ENCODE results near the gene PLA2G2C.

Gene PLA2G2C

DNA sequence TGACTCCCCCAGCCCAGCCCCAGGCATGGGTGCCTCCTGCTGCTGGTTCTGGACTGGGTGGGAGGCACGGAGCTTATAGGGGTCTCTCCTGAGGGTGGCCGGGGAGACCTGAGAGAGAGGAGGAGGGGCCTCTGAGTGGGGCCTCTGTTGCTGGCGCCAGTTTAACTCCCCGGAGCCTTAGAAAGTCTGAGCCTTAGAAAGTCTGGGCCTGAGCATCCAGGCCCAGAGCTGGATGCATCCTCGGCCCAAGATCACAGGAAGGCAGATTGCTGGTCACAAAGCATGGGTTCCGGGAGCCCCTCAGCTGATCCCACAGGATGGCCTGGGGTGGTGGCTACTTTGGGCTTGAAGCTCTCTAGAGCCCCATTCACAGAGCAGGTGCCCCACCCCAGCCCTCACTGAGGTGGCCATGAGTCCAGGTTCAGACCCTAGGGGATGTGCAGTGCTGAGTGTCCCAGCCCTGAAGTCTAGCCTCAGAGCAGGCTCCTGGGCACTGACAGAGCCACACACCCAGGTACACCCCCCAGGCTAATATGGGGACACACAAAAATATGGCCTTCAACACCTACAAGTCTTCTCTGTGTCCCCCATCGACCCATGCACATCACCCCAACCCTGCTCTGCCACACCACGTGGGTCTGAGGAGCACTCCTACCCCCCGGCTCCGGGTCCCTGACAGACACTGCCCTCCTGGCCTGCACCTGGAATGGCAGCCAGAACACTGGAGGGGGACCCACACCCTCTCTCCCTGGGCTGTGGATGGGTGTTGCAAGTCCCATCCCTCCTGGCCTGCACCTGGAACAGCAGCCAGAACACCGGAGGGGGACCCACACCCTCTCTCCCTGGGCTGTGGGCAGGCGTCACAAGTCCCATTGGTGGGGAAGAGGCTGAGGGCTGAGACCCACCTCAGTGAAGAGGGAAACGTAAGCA, 37.5 kb downstream of the PLA2G2C start:
- POLR2A ChIA-PET = no interaction called here
- TF ChIP-seq SP1 (IDR thresholded peaks at IDR 0.05) = no peak
- TF ChIP-seq L3MBTL2 (conservative IDR thresholded peaks at IDR 0.05) = no peak
- TF ChIP-seq HDGF (IDR thresholded peaks at IDR 0.05; ENCODE audit: borderline replicate concordance) = no peak
- TF ChIP-seq ARNT (IDR thresholded peaks at IDR 0.05) = no peak
- TF ChIP-seq NFRKB (IDR thresholded peaks at IDR 0.05) = no peak
- no peak for TF ChIP-seq ELF4 (IDR thresholded peaks at IDR 0.05)
- TF ChIP-seq FOXM1 (IDR thresholded peaks at IDR 0.05; ENCODE audit: borderline replicate concordance) = no peak
- no peak for TF ChIP-seq FOXK2 (IDR thresholded peaks at IDR 0.05)
- TF ChIP-seq ZNF384 (IDR thresholded peaks at IDR 0.05) = no peak
- no peak for TF ChIP-seq LEF1 (IDR thresholded peaks at IDR 0.05; ENCODE audit: borderline replicate concordance)
- no peak for TF ChIP-seq BHLHE40 (IDR thresholded peaks at IDR 0.05; ENCODE audit: borderline replicate concordance)
- no peak for TF ChIP-seq TARDBP (IDR thresholded peaks at IDR 0.05)
- CTCF ChIA-PET = no interaction called here
- no peak for DNase-seq (ENCODE audit: extremely low spot score)

DNA sequence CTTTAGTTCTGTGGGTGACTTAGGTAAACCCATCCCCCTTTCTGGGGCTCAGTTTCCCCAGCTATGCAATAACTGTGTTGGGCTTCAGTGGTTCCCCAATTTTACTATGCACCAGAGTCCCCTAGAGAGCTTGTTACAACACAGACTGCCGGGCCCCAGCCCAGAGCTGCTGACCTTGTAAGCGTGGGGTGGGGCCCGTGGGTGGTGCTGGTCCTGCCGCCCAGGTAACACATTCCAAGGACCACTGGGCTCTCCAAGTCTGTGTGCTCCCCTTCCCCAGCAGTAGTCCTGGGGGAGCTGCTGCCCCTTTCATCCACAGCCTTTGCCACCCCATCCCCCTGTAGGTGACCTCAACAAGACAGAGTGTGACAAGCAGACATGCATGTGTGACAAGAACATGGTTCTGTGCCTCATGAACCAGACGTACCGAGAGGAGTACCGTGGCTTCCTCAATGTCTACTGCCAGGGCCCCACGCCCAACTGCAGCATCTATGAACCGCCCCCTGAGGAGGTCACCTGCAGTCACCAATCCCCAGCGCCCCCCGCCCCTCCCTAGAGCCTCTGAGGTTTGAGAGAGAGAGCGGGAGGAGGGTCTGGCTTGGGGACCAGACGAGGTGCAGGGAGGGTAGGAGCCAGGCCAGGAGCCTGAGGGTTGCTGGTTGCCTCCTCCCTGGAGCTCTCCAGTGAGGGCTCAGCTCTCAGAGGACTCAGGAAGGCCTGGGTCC, 38.3 kb downstream of the PLA2G2C start:
- ChIA-PET POLR2A (no interaction called here), CTCF (no interaction called here)
- no peak for DNase-seq (ENCODE audit: extremely low spot score)
- no peak for TF ChIP-seq BHLHE40 (IDR thresholded peaks at IDR 0.05; ENCODE audit: borderline replicate concordance)
- no peak for TF ChIP-seq ZNF384 (IDR thresholded peaks at IDR 0.05)
- no peak for TF ChIP-seq ARNT (IDR thresholded peaks at IDR 0.05)
- TF ChIP-seq, protein P1, sequence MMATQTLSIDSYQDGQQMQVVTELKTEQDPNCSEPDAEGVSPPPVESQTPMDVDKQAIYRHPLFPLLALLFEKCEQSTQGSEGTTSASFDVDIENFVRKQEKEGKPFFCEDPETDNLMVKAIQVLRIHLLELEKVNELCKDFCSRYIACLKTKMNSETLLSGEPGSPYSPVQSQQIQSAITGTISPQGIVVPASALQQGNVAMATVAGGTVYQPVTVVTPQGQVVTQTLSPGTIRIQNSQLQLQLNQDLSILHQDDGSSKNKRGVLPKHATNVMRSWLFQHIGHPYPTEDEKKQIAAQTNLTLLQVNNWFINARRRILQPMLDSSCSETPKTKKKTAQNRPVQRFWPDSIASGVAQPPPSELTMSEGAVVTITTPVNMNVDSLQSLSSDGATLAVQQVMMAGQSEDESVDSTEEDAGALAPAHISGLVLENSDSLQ (IDR thresholded peaks at IDR 0.05) = no peak
- no peak for TF ChIP-seq SP1 (IDR thresholded peaks at IDR 0.05)
- no peak for TF ChIP-seq TARDBP (IDR thresholded peaks at IDR 0.05)

DNA sequence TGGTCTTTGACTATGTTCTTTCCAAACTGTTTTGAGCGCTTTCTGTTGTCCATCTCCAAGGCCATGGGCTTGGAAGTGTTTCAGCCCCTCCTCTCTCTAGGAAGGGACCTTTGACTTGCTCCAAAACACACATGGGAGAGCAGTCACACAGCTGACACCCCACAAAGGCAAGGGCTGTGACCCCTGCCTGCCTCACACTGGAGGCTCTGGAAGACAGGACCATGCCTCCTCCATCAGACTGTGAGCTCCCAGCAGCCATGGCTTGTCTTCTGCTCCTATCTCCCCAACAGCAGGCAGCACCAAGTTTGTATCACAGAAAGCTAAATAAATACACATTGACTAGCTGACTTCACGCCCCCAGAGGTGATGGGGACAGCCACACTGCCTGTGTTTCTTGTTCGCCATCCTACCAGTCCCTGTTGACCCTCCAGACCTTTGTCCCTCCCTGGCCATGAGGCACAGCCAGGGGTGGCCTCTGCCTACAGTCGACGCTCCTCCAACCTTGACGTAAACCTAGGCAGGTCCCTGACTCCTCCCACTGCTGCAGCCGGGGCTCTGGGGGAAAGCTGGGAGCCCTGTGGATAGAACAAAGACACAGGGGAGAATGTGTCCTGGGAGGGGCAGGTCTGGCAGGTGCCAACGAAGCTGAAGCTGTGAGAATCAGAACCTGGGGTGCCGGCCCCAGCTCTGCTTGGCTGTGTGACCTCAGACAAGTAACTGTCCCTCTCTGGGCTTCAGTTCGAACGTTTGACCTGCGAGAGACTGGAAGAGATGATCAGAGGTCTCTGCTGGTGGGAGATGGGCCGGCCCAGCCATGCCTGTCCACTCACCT, 42.4 kb downstream of the PLA2G2C start:
- no peak for DNase-seq (ENCODE audit: extremely low spot score)
- TF ChIP-seq HDGF (IDR thresholded peaks at IDR 0.05; ENCODE audit: borderline replicate concordance) (no peak), ZNF384 (IDR thresholded peaks at IDR 0.05) (no peak), TARDBP (IDR thresholded peaks at IDR 0.05) (no peak), CTBP1 (IDR thresholded peaks at IDR 0.05; ENCODE audit: borderline replicate concordance) (no peak), ELF4 (IDR thresholded peaks at IDR 0.05) (no peak), FOXA1 (IDR thresholded peaks at IDR 0.05) (no peak), NFRKB (IDR thresholded peaks at IDR 0.05) (no peak), BHLHE40 (IDR thresholded peaks at IDR 0.05; ENCODE audit: borderline replicate concordance) (no peak)
- TF ChIP-seq, protein P1 (IDR thresholded peaks at IDR 0.05) = no peak
- CTCF ChIA-PET = interaction anchor here (0.6 to 1.3 kb wide), 2 partner anchors 8 to 169 kb away, joined by 3 to 5 read pairs; no protein-coding TSS in a partner anchor
- POLR2A ChIA-PET = no interaction called here

DNA sequence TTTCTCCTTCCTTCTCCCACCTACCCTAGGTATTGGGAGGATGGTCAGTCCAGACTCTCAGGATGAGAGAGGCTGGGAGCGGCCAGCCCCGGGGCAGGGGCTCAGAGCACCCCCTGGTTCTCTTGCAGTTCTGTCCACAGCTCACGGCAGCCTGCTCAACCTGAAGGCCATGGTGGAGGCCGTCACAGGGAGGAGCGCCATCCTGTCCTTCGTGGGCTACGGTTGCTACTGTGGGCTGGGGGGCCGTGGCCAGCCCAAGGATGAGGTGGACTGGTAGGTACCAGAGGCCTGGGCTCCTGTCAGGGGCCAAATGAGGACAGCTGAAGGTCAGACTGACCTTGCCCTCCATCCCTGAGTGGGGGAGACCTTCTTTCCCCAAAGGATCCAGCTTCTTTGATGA, 43.0 kb downstream of the PLA2G2C start:
- TF ChIP-seq HDGF (IDR thresholded peaks at IDR 0.05; ENCODE audit: borderline replicate concordance) (no peak), L3MBTL2 (conservative IDR thresholded peaks at IDR 0.05) (no peak), NFRKB (IDR thresholded peaks at IDR 0.05) (no peak), LEF1 (IDR thresholded peaks at IDR 0.05; ENCODE audit: borderline replicate concordance) (no peak), CTBP1 (IDR thresholded peaks at IDR 0.05; ENCODE audit: borderline replicate concordance) (no peak), ARNT (IDR thresholded peaks at IDR 0.05) (no peak), SUZ12 (IDR thresholded peaks at IDR 0.05) (no peak), FOXM1 (IDR thresholded peaks at IDR 0.05; ENCODE audit: borderline replicate concordance) (no peak), TARDBP (IDR thresholded peaks at IDR 0.05) (no peak)
- TF ChIP-seq, protein P1 (IDR thresholded peaks at IDR 0.05) = no peak
- ChIA-PET POLR2A (no interaction called here), CTCF (interaction anchor here (0.6 to 1.3 kb wide), 2 partner anchors 9 to 168 kb away, joined by 3 to 5 read pairs; no protein-coding TSS in a partner anchor)
- no peak for DNase-seq (ENCODE audit: extremely low spot score)

DNA sequence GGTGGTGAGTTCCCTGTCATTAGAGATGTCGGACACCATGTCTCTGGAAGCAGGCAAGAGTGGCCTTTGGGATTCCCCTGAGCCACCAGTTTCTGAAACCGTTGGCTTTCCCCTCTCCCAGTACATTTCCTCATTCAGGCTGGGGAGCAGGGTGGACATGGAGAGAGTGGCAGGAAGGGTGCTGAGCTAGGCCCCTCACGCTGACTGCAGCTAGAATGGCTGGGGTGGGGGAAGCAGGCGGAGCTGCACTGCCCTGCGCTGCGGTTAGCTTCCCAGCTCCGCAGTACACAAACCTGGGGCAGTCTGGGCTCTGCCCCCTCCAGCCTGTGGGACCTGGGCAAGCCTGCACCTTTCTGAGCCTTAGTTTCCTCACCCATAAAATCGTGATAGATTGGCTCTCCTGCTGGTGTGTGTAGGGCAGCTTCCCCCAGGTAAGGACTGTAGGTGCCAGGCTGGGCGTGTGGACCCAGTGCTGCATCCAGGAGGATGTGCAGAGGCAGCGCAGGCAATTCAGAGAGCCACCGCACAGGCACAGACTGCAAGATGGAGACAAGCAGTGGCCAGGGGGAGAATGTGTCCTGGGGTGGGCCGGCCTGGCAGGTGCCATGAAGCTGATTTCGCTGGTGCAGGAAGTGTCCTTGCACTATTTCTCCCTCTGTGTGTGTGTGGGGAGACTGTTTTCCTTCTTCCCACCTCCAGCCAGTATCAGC, 44.2 kb downstream of the PLA2G2C start:
- no peak for DNase-seq (ENCODE audit: extremely low spot score)
- ChIA-PET POLR2A (no interaction called here), CTCF (no interaction called here)
- TF ChIP-seq TARDBP (IDR thresholded peaks at IDR 0.05) (no peak), FOXM1 (IDR thresholded peaks at IDR 0.05; ENCODE audit: borderline replicate concordance) (no peak), LEF1 (IDR thresholded peaks at IDR 0.05; ENCODE audit: borderline replicate concordance) (no peak), L3MBTL2 (conservative IDR thresholded peaks at IDR 0.05) (no peak), ELF4 (IDR thresholded peaks at IDR 0.05) (no peak), ZNF384 (IDR thresholded peaks at IDR 0.05) (no peak), FOXK2 (IDR thresholded peaks at IDR 0.05) (no peak), SUZ12 (IDR thresholded peaks at IDR 0.05) (no peak), NFRKB (IDR thresholded peaks at IDR 0.05) (no peak)
- TF ChIP-seq, protein P1 (IDR thresholded peaks at IDR 0.05) = no peak
